ENCODE data around the gene DNAJB11. TPM values are rescaled to one million over a fixed set of nuclear protein-coding genes. Genes with fewer than 3 reads are reported as not detected.

DNAJB11 gene
- total and polyA plus RNA-seq, 2 experiments from 2014 or later = 72.6 to 85.6 TPM

DNA sequence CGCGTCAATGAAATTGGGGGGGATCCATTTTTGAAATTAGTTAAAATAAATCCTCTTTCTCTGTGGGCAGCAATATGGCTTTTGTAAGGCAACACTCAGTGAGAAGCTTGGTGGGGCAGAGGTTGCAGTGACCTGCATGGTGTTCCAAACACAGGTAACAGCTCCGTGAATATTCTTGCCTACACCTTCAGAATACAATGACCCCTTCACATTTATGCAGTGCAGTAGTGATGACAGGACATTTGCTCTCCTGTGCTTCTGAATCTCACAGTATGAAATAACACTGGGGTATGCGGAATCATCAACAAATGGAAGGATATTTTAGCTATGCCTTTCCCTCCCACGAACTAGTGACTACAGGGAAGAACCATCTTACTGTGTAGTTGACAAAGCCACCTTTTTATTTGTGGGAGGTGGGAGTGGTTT is 49.3 kb downstream of the DNAJB11 start (continued):
- TF ChIP-seq, protein P1, sequence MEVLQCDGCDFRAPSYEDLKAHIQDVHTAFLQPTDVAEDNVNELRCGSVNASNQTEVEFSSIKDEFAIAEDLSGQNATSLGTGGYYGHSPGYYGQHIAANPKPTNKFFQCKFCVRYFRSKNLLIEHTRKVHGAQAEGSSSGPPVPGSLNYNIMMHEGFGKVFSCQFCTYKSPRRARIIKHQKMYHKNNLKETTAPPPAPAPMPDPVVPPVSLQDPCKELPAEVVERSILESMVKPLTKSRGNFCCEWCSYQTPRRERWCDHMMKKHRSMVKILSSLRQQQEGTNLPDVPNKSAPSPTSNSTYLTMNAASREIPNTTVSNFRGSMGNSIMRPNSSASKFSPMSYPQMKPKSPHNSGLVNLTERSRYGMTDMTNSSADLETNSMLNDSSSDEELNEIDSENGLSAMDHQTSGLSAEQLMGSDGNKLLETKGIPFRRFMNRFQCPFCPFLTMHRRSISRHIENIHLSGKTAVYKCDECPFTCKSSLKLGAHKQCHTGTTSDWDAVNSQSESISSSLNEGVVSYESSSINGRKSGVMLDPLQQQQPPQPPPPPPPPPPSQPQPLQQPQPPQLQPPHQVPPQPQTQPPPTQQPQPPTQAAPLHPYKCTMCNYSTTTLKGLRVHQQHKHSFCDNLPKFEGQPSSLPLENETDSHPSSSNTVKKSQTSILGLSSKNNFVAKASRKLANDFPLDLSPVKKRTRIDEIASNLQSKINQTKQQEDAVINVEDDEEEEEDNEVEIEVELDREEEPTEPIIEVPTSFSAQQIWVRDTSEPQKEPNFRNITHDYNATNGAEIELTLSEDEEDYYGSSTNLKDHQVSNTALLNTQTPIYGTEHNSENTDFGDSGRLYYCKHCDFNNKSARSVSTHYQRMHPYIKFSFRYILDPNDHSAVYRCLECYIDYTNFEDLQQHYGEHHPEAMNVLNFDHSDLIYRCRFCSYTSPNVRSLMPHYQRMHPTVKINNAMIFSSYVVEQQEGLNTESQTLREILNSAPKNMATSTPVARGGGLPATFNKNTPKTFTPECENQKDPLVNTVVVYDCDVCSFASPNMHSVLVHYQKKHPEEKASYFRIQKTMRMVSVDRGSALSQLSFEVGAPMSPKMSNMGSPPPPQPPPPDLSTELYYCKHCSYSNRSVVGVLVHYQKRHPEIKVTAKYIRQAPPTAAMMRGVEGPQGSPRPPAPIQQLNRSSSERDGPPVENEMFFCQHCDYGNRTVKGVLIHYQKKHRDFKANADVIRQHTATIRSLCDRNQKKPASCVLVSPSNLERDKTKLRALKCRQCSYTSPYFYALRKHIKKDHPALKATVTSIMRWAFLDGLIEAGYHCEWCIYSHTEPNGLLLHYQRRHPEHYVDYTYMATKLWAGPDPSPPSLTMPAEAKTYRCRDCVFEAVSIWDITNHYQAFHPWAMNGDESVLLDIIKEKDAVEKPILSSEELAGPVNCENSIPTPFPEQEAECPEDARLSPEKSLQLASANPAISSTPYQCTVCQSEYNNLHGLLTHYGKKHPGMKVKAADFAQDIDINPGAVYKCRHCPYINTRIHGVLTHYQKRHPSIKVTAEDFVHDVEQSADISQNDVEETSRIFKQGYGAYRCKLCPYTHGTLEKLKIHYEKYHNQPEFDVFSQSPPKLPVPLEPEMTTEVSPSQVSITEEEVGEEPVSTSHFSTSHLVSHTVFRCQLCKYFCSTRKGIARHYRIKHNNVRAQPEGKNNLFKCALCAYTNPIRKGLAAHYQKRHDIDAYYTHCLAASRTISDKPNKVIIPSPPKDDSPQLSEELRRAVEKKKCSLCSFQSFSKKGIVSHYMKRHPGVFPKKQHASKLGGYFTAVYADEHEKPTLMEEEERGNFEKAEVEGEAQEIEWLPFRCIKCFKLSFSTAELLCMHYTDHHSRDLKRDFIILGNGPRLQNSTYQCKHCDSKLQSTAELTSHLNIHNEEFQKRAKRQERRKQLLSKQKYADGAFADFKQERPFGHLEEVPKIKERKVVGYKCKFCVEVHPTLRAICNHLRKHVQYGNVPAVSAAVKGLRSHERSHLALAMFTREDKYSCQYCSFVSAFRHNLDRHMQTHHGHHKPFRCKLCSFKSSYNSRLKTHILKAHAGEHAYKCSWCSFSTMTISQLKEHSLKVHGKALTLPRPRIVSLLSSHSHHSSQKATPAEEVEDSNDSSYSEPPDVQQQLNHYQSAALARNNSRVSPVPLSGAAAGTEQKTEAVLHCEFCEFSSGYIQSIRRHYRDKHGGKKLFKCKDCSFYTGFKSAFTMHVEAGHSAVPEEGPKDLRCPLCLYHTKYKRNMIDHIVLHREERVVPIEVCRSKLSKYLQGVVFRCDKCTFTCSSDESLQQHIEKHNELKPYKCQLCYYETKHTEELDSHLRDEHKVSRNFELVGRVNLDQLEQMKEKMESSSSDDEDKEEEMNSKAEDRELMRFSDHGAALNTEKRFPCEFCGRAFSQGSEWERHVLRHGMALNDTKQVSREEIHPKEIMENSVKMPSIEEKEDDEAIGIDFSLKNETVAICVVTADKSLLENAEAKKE (CRISPR knock-in tag; IDR thresholded peaks at IDR 0.05) = no peak
- TF ChIP-seq POLR2AphosphoS5 (IDR thresholded peaks at IDR 0.05; ENCODE audit: low read depth) = no peak
- TF ChIP-seq CREB1 (CRISPR knock-in tag; IDR thresholded peaks at IDR 0.05; ENCODE audit: low read depth) = no peak
- TF ChIP-seq, protein P2, sequence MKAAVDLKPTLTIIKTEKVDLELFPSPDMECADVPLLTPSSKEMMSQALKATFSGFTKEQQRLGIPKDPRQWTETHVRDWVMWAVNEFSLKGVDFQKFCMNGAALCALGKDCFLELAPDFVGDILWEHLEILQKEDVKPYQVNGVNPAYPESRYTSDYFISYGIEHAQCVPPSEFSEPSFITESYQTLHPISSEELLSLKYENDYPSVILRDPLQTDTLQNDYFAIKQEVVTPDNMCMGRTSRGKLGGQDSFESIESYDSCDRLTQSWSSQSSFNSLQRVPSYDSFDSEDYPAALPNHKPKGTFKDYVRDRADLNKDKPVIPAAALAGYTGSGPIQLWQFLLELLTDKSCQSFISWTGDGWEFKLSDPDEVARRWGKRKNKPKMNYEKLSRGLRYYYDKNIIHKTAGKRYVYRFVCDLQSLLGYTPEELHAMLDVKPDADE (IDR thresholded peaks at IDR 0.05) = no peak
- no peak for TF ChIP-seq JUNB (IDR thresholded peaks at IDR 0.05; ENCODE audit: unreplicated experiment)
- TF ChIP-seq EZH2 (IDR thresholded peaks at IDR 0.05; ENCODE audit: low read depth, unreplicated experiment) = no peak
- TF ChIP-seq ZNF331 (CRISPR knock-in tag; IDR thresholded peaks at IDR 0.05; ENCODE audit: low read depth) = no peak
